GM10847 (cell line): ENCODE data around the gene NCL.

Source experiments
- POLR2A ChIP-seq: IDR thresholded peaks from 2 replicates; pipeline ENCODE4 v1.6.1; 2011; ENCODE audit not compliant: insufficient read length; ENCODE audit errors: extremely low read depth

NCL gene

DNA sequence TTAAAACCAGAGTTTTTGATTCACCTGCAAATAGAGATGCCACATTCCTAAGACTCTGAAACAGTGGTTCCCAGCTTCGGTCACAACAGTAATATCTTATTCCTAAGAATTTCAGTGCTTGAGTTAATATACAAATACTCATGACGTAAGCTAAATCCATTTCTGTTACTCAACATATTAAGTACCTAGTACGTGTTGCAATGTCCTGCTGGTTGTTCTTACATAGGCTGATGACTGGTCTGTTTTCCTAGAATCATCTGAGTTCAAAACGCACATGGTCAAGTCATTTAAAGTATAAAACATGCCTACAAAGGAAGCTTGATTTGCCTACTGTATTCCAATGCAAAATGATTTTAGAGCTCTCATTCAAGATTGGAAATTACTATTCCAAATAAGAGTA is 7.2 kb downstream of the NCL start:
- TF ChIP-seq POLR2A = no peak

DNA sequence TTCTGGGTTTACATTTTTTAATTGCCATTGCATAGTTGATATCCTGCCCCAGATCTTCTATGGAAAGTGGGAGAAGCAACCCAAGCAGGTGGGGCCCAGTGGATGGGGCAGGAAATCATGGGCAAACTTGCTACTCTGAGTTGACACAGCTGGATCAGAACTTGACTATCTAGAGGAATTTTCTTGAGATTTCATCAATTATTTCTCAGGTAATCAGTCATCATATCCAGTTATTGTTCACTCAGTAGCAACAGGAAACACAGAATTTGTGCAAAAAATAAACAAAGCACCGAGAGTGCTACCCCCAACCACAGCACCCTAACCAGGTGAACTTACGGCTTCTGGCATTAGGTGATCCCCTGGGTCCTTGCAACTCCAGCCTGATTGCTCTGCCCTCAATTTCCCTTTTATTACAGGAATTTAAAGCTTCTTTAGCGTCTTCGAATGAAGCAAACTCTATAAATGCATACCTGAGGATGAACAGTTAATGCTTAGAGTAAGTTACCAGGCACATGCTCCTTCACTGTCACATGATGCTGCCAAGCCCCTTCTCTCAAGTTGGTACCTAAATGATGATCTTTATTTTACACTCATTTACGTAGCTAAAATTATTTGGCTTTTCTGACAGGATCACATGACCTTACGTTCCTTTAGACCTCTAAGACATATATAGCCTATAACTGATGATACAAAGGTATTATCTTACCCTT is 7.8 kb downstream of the NCL start:
- no peak for TF ChIP-seq POLR2A

DNA sequence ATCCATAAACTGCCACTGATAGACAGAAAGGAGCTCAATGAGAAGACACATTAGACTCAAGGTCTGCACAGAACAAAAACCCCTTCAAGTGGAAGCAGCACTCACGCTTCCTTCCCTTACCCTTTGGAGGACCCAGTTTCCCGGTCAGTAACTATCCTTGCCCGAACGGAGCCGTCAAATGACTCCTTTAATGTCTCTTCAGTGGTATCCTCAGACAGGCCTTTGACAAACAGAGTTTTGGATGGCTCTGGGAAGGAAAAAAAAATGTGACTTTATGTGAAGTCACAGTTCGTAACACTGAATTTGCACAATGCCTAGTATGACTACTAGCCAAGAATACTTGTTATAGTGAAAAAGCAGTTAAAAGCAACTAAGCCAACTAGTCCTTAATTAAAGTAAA is 8.4 kb downstream of the NCL start:
- TF ChIP-seq POLR2A = no peak

DNA sequence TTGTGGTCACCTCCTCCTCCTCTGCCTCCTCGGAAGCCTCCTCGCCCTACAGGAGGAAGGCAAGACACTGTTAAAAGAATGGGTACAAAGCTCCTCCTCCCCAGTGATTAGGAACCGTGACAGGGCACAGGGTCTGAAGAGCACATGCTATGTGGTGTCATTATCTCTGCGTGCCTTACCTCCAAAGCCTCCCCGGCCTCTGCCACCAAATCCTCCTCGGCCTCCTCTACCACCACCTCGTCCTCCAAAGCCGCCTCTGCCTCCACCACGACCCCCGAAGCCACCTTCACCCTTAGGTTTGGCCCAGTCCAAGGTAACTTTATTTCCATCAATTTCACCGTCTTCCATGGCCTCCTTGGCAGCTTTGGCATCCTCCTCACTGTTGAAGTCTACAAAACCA is 9.1 kb downstream of the NCL start:
- TF ChIP-seq POLR2A = no peak

DNA sequence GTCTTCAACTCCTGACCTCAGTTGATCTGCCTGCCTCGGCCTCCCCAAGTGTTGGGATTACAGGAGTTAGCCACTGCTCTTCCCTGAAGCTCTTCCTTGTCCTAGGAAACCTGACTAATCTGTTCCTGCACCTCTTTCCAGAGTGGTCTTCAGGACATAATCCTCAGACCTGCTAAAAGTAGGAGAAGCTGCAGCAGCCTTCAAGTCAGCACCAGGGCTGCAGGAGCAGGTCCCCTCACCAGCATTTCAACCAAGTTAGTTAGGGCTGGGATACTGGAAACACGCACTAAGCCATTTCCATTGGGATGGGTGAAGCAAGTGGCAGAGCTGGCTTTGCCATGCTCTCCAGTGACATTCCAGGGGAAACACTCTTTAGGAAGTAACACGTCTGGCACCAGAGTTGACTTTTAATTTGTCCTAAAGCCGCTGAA is 9.9 kb downstream of the NCL start:
- no peak for TF ChIP-seq POLR2A

DNA sequence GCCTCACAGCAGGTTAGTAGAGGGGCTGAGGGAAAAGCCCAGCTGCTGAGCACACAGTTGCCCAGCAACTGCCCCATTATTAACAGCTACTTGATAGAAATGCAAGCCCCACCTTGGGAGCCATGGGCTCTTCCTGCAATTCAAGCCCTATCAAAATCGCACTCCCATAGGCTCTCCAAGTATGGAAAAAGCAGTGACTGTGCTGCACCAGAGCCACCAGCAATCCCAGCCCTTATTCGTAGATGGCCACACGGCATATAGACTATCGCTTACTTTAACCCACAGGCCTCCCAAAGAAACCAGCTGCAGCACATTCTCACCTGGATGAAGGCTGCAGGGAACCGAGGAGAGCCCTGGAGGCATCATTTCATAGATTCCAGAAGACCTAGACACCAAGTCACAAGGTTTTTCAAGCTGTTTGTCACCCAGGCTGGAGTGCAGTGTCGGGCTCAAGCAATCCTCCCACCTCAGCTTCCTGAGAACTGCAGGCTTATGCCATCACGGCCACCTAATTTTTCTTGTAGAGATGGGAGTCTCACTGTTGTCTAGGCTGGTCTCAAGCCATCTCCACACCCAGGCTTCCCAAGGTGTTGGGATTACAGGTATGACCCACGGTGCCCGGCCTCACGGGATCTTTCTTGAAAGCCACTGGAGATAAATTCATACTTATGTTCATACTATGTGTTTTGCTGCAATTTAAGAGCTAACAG is 11.3 kb downstream of the NCL start:
- no peak for TF ChIP-seq POLR2A

DNA sequence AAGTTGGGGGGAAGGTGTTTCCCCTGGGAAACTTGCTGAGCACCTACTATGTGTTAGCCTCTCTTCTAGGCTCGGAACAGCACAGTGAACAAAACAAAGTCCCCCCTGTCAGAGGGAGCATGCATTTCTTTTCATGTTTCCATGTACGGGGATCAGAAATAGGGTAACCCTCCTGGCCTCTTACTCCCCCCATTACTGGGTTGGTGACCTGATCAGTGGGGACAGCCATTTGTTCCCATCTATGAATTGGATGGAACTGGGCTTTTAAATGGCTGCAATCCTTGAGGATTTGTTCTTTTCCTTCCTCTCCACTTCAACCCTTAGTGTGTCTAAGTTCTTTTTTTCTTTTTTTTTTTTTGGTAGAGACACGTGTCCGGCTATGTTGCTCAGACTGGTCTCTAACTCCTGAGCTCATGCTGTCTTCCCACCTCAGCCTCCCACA is 13.7 kb downstream of the NCL start:
- no peak for TF ChIP-seq POLR2A

DNA sequence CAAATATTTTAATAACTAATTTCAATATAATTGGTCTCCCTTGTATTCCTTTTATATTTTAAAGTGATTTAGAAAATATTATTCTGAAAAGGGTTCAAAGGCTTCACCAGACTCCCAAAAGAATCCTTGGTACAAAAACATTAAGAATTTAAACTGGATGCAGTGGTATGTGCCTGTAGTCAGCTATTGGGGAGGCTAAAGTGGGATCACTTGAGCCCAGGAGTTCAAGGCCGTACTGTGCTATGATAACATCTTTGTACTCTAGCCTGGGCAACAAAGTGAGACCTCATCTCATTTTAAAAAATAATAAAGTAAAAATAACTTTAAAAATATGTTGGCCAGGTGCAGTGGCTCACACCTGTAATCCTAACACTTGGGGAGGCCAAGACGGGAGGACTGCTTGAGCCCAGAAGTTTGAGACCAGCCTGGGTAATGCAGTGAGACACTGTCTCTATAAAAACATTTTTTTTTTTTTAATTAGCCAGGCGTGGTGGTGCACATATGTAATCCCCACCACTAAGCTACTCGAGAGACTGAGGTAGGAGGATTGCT is 14.7 kb downstream of the NCL start:
- TF ChIP-seq POLR2A = no peak

DNA sequence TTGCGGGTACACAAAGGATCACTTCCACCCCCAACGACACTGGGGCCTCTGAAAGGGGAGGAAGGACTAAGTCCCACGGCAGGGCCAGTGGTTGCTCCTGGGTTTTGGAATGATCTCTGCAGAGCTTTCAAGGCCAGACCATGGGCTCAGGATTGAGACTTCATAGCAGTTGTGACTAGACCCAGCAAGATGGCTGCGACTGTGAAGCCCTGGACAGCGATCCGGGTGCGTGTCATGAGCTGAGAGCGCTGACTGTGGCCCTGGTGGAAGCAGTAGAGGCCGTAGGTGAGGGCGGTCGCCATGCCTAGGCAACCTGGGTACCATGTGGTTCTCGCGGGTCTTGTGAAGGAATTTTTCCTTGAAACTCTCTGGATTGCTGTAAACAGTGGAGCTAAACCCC is 27.3 kb downstream of the NCL start:
- TF ChIP-seq POLR2A = no peak

DNA sequence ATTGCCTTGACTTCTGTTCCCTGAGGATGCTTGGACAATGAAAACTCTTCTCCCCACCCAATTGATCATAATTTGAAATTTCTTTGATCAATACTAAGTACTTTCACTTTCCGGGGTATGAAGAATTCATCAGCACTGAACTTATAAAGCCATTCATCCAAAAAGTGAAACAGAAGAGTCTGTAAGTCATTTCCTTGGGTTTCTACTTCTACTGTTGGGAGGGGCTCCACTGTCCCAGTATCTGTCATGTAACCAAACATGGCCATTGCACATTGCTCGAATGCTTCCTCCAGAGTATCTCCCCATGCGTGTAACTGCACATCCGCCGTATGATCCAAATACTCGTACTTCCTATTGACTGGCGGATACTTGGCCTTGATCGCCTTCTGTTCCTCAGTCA is 30.3 kb downstream of the NCL start:
- TF ChIP-seq POLR2A = no peak

DNA sequence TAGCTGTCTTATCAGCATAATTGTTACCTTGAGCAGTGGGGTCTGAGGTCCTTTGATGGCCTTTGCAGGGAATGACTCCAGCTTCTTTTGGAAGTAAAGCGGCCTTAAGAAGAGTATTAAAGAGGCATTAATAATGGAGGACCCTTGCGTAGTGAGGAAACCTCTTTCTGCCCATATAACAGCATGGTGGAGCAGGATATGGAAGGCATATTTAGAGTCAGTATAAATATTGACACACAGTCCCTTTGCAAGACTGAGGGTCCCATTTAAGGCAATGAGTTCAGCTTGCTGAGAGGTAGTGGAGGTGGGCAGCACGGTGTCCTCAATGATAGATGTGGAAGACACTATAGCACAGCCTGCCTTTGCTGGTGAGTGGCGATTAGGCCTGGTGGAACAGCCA is 32.7 kb downstream of the NCL start:
- TF ChIP-seq POLR2A = no peak

DNA sequence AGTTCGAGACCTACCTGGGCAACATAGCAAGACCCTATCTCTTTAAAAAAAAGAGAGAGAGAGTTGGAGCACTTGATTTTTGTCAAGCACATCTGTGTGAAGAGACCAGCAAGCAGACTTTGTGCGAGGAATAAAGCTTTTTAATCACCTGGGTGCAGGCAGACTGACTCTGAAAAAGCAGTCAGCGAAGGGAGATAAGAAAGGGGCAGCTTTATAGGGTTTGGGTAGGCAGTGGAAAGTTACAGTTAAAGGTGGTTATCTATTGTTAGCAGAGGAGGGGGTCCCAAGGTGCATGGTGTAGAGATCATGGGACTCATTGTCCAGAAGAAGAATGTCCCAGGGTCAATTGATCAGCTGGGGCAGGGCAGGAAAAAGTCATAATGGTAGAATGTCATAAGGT is 34.4 kb downstream of the NCL start:
- no peak for TF ChIP-seq POLR2A

DNA sequence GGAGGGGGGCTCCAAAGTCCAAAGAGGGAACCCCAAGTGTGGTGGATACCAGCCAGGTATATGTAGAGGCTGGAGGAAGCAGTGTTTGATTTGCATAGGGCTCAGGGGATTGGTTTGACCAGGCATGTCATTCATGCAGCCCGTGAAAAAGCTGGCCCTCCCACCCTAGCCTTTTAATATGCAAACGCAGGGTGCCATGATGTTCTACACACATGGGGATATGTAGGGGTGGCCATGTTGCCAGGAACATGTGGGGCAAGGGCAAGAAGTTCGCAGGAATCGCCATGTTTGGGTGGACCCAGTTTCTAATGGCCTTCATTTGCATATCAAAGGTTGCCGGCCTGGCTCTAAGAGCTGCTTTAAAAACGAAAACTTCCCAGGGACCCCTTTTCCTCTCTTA is 35.1 kb downstream of the NCL start:
- no peak for TF ChIP-seq POLR2A

DNA sequence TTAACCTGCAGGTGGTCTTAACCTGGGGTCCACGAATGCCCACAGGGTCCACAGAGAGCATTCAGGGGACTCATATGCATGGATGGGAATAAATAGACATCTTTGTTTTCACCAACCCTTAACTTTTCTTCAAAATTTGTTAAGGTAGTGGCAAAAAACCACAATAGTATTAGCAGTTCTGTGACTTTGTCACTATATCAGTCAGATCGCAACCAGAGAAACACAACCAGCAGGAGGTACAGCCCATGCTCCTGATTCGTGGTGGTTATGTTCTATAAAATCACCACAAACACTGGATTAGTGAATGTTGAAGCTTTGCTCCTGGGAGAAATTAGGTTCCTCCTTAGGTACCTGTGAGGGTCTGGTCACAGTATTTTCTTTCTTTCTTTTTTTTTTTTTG is 37.2 kb downstream of the NCL start:
- TF ChIP-seq POLR2A = no peak

DNA sequence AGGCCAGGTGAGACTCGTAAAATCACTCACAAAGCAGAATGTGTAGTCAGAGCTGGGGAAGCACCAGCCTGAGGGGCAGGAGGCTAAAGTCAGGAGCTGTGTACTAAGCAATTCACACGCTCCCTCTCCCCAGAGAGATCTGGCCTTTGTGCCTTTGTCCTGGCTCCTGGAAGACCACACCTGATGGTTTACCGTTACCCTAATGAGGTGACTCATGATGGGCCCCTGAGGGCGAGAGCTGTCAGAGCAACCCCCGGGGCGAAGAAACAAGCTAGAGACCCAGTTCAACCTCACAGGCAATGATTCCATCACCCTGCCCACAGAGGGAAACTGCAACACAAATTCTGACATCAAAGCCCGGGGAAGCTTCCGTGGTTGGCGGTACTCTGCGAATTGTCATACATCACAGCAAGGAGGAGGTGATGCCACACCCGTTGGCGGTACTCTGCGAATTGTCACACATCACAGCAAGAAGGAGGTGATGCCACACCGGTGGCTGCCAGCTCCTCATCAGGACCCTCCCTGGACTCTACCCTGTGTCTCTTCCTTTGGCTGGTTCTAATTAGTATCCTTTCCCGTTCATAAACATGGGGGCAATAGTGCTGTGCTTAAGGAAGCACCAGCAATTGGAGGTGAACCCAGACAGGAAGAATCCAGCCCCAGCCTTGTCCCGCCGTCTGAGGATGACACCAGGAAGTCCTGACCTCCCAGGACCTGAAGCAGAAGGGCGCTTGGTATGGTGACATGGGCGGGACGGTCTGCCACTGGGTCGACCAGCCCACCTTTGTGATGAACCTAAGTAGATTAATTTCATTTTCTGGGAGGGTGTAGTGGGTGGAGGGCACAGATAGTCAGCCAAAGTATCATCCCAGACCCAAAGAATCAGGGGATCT is 38.2 kb downstream of the NCL start:
- TF ChIP-seq POLR2A = no peak
